LNCAP (cell line): ENCODE results near the gene AHDC1.

ENCODE experiments used
- TF ChIP-seq, protein P1 (sequence below): fragments of 450-650 bp; IDR thresholded peaks from 2 replicates; pipeline ENCODE4 v1.5.1; 2017; ENCODE audit warnings: mild to moderate bottlenecking

AHDC1 gene

DNA sequence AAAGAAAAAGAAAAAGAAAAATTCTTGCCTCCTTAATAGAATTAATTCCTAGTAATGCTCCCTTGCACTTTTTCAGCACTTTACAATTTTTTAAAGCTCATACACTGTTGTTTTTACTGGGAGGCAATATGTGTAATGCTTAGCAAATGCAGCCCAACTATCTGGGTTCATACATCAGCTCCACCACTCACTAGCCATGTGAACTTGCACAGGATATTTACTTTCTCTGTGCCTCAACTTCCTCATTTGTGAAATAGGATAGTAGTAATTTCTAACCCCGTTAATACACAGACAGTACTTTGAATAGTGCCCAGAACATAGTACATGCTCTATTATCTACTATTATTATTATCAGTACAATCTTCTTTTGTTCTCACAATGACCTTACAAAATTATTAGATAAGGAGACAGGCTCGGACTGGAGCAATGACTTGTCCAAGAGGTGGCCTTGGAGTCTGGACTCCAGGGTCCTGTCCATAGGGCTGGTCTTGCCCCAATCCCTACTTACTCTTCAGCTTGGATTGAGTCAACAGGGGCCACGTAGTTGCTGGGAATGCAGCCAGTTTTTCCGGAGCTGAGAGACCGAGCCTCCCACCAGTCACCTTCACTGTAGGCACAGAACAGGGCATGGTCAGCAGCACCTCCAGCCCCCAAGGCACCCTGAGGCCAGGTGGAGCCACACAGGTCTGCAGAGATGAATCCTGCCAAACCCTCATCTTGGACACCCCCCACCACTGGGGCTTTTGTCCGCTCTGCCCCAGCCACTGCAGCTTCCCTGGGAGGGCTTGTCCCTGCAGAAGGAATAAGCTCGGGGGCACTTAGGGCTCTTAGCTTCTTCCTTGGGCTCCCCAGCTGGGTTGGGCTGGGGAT lies 17.3 kb upstream of the AHDC1 start:
- TF ChIP-seq, protein P1, sequence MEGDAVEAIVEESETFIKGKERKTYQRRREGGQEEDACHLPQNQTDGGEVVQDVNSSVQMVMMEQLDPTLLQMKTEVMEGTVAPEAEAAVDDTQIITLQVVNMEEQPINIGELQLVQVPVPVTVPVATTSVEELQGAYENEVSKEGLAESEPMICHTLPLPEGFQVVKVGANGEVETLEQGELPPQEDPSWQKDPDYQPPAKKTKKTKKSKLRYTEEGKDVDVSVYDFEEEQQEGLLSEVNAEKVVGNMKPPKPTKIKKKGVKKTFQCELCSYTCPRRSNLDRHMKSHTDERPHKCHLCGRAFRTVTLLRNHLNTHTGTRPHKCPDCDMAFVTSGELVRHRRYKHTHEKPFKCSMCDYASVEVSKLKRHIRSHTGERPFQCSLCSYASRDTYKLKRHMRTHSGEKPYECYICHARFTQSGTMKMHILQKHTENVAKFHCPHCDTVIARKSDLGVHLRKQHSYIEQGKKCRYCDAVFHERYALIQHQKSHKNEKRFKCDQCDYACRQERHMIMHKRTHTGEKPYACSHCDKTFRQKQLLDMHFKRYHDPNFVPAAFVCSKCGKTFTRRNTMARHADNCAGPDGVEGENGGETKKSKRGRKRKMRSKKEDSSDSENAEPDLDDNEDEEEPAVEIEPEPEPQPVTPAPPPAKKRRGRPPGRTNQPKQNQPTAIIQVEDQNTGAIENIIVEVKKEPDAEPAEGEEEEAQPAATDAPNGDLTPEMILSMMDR: no peak

GRCh38 chr1:27618341-27619082 lies 14.6 kb upstream of the AHDC1 start:
- TF ChIP-seq, protein P1: no peak

DNA sequence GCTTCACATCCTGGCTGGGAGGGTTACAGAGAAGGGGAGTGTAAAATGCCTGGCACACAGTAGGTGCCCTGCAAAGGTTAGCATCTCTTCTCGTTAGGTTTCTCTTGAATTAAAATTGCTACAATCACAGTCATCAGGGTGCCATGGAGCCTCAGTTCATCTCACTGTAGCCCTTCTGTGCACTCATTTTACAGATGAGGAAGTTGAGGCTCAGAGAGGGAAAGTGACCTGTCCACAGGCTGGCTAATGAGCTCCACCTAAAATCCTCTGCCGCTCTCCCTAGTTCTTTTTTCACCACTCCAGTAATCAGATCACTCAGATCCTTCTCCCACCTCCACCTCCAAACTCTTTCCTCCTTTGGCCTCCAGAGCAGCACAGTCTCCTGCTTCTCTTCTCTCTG lies 13.5 kb upstream of the AHDC1 start:
- TF ChIP-seq, protein P1: no peak

- TF ChIP-seq, protein P1: no peak
These were observed 12.5 kb upstream of the AHDC1 start for GRCh38 chr1:27616441-27616840.

DNA sequence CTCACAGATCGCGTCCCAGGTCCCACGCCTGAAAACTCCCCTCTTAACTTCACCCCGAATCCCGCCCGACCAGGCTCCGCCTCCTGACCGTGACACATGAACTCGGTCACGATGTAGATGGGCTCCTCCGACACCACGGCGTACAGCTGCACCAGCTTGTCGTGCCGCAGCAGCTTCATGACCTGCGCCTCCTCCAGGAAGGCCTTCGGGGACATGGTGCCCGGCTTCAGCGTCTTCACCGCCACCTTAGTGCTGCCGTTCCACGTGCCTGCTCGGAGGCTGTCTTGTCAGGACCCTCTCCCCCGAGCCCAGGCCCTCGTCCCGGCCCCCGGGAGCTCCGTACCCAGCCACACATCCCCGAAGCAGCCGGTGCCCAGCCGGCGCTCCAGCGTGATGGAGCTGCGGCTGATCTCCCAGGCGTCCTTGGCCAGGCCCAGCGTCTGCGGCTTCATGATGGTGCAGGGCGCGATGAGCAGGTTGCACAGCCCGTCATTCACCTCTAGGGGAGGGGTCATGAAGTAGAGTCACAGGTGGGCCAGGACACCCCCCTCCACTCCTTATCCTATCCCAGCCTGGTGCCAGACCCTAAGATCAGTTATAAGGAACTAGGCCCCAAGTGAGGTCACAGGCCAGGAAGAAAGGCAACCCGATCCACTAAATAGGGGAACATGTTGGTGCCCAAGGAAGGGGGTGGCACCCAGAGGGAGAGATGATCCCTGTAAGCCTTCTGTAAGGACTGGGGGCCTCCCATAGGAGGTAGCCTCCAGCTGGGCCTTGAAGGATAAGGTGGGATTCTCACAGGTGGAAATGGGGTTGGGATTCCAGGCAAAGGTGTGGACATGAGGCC lies 11.6 kb upstream of the AHDC1 start:
- TF ChIP-seq, protein P1: no peak

GRCh38 chr1:27614625-27615344 lies 10.8 kb upstream of the AHDC1 start:
- TF ChIP-seq, protein P1: no peak
